ENCODE results near the gene PEX11B. TPM values are rescaled to one million over a fixed set of nuclear protein-coding genes. Genes with fewer than 3 reads are reported as not detected.

The PEX11B gene
- 47.2 TPM for polyA plus RNA-seq (2012; ENCODE audit: insufficient read depth, insufficient read length, low read depth)

- peak; percentile 83 for DNase-seq
- no peak for TF ChIP-seq CTCF (IDR thresholded peaks at IDR 0.05; ENCODE audit: low read depth, low read length)
Measured at GRCh38 chr1:145918144-145918991, at the start of gene PEX11B. TSS of gene PEX11B (minus strand) at chr1:145918717. CDS start at chr1:145918688, 29 bp downstream.

GRCh38 chr1:145967288-145967687 is 48.8 kb upstream of the PEX11B start:
- H3K9me3 ChIP-seq: no peaks in the 10 kb centered on the region
- no peak overlapping the region for H3K4me3 ChIP-seq (ENCODE audit: low read depth, low read length)
- H3K36me3 ChIP-seq: no peaks in the 10 kb centered on the region
- no peaks in the 10 kb centered on the region for H3K27me3 ChIP-seq
- TF ChIP-seq CTCF (IDR thresholded peaks at IDR 0.05; ENCODE audit: low read depth, low read length): no peak
- no peak for DNase-seq
- H3K4me1 ChIP-seq: no peaks in the 10 kb centered on the region; the same call in none of the 2 replicates

More at GRCh38 chr1:145918144-145918991, at the start of gene PEX11B:
- no peaks in the 10 kb centered on the region for H3K36me3 ChIP-seq
- no peaks in the 10 kb centered on the region for H3K27me3 ChIP-seq
- peak within 1 kb of the TSS; percentile 80 for H3K4me3 ChIP-seq (ENCODE audit: low read depth, low read length)
- peaks cover 4% of the 10 kb centered on the region; the same call in 1 of the 2 replicates for H3K4me1 ChIP-seq
- H3K9me3 ChIP-seq: no peaks in the 10 kb centered on the region

- no peak for TF ChIP-seq CTCF (IDR thresholded peaks at IDR 0.05; ENCODE audit: low read depth, low read length)
- DNase-seq: no peak
- no peaks in the 10 kb centered on the region for H3K36me3 ChIP-seq
- no peaks in the 10 kb centered on the region for H3K27me3 ChIP-seq
- H3K9me3 ChIP-seq: no peaks in the 10 kb centered on the region
- H3K4me1 ChIP-seq: no peaks in the 10 kb centered on the region; the same call in none of the 2 replicates
- H3K4me3 ChIP-seq (ENCODE audit: low read depth, low read length): peak overlapping the region; percentile 61
Measured at GRCh38 chr1:145965119-145965744, 46.7 kb upstream of the PEX11B start.

- no peak for TF ChIP-seq CTCF (IDR thresholded peaks at IDR 0.05; ENCODE audit: low read depth, low read length)
- no peaks in the 10 kb centered on the region for H3K27me3 ChIP-seq
- H3K36me3 ChIP-seq: no peaks in the 10 kb centered on the region
- H3K4me1 ChIP-seq: peaks cover 4% of the 10 kb centered on the region
- DNase-seq: peak; percentile 92
- no peaks in the 10 kb centered on the region for H3K9me3 ChIP-seq
- H3K4me3 ChIP-seq (ENCODE audit: low read depth, low read length): peak within 1 kb of the TSS; percentile 61
Measured at GRCh38 chr1:145964328-145965118, 46.0 kb upstream of the PEX11B start, which contains the start of the genes ANKRD34A and POLR3GL. TSS of gene ANKRD34A (minus strand) at chr1:145964575. CDS start at chr1:145961759, 2,816 bp downstream. TSS of gene POLR3GL (plus strand) at chr1:145964690. CDS start at chr1:145974866, 10,176 bp downstream.

GRCh38 chr1:145963265-145964019 is 44.9 kb upstream of the PEX11B start:
- no peak for DNase-seq
- peaks cover 4% of the 10 kb centered on the region for H3K4me1 ChIP-seq
- TF ChIP-seq CTCF (IDR thresholded peaks at IDR 0.05; ENCODE audit: low read depth, low read length): no peak
- H3K9me3 ChIP-seq: no peaks in the 10 kb centered on the region
- H3K36me3 ChIP-seq: no peaks in the 10 kb centered on the region
- peak overlapping the region; percentile 88 for H3K4me3 ChIP-seq (ENCODE audit: low read depth, low read length)
- no peaks in the 10 kb centered on the region for H3K27me3 ChIP-seq

Data from BE2C (cell line).